NCI-H1694 (cell line): ENCODE data around the gene DNAH2.
"Not testable (repeated sequence)": the region's sequence is repeated elsewhere in the genome, so short reads cannot be mapped to it uniquely, and the experiment has no call there.

Experiments used
- DNase-seq: peaks from one replicate; lab custom pipeline; 2025; lab: John Stamatoyannopoulos, UW

Gene DNAH2

GRCh38 chr17:7780736-7781135, 63.2 kb downstream of the DNAH2 start:
- DNase-seq = no peak

DNA sequence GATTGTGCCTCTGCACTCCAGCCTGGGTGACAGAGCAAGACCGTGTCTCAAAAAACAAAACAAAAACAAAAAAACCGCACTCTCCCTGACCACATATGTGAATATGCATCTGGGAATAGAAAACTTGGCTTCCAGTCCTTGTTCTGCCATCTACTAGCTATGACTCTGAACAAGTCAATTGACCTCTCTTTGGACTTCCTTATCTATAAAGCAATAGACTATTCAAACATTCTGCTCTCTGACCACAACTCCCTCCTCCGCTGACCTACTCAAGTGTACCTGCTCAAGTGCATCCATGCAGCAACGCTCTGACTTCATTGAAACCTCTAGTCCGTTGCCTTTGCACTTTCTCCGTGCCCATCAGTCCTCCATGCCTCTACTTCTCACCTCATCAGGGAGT, 63.9 kb downstream of the DNAH2 start:
- no peak for DNase-seq

DNA sequence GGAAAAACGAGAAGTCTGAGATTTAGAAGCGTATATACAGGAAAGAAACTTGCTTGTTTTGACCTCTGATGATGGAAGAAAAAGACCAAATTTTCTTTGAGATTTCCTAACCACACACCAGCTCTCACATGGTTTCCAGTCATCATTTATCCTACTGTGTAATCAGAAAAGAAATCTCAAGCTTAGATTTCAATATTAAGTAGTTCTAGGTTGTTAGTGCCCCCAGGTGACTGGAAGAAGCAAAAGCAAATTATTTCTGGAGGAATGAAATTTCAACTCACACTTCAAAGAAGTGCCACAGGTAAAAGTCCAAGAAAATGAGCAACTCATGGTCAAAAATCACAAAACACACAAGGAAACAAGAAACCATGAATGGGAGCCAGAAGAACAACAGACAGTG, 64.7 kb downstream of the DNAH2 start:
- DNase-seq = no peak

DNA sequence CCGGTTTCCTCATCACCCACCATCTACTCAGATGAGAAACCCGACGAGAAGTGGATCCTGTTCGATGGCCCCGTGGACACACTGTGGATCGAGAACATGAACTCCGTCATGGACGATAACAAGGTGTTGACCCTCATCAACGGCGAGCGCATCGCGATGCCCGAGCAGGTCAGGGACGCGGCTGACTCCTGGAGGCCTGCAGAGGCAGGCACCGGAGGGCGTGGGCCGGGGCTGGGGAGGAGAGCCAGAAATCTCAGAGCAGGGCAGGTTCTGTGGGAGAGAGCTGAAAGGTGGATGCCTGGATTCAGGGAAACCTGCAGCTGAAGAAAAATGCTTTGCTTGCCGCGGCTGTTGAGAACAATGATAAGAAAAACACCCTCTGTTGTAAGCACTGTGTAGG, 69.3 kb downstream of the DNAH2 start:
- DNase-seq = no peak

GRCh38 chr17:7789131-7789530, 71.6 kb downstream of the DNAH2 start:
- DNase-seq = no peak

- no peak for DNase-seq
Measured at GRCh38 chr17:7790150-7790549, 72.6 kb downstream of the DNAH2 start.

DNA sequence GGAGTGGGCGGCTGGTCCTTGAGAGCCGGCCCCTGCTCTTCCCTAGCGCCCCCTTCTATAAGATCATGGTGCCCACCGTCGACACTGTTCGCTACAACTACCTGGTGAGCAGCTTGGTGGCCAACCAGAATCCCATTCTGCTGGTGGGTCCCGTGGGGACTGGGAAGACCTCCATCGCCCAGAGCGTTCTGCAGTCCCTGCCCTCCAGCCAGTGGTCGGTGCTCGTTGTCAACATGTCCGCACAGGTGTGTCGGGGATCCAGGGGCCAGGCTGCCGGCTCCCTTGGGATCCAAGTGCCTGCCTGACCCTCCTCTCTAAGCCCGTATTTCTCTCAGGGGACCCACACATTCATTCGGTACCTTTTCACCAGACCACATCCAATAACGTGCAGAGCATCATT, 75.1 kb downstream of the DNAH2 start:
- no peak for DNase-seq

GRCh38 chr17:7794075-7794663, 76.6 kb downstream of the DNAH2 start:
- DNase-seq = no peak

- no peak for DNase-seq
Measured at GRCh38 chr17:7797976-7798375, 80.4 kb downstream of the DNAH2 start.

DNA sequence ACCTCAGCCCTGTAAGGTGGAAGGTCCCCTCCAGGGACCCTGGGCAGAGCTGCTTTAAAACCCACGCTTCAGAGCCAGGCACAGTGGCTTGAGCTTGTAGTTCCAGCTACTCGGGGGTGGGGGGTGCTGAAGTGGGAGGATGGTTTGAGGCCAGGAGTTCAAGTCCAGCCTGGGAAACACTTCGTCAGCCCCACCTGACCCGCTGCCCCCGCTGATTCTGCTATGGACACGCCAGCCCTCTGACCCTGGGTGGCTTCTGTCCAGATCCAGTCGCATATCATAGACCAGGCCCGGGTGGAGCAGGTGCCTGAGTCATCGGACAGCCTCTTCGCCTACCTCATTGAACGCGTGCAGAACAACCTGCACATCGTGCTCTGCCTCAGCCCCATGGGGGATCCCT, 81.3 kb downstream of the DNAH2 start:
- DNase-seq = no peak

- DNase-seq = no peak
Measured at GRCh38 chr17:7803981-7804380, 86.4 kb downstream of the DNAH2 start.

GRCh38 chr17:7806587-7806986, 89.0 kb downstream of the DNAH2 start:
- DNase-seq = no peak

DNA sequence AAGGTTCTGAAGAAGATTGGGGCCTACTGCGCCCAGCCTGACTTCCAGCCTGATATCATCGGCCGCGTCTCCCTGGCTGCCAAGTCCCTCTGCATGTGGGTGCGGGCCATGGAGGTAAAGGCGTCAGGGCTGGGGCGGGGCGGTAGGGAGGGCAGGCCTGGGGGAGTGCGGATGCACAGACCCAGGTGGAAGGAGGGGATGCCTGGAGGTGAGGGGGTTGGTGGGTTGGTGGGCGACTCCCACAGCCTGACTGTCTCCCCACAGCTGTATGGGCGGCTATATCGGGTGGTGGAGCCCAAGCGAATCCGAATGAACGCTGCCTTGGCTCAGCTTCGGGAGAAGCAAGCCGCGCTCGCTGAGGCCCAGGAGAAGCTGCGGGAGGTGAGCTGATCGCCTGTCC, 89.7 kb downstream of the DNAH2 start:
- DNase-seq = no peak

DNA sequence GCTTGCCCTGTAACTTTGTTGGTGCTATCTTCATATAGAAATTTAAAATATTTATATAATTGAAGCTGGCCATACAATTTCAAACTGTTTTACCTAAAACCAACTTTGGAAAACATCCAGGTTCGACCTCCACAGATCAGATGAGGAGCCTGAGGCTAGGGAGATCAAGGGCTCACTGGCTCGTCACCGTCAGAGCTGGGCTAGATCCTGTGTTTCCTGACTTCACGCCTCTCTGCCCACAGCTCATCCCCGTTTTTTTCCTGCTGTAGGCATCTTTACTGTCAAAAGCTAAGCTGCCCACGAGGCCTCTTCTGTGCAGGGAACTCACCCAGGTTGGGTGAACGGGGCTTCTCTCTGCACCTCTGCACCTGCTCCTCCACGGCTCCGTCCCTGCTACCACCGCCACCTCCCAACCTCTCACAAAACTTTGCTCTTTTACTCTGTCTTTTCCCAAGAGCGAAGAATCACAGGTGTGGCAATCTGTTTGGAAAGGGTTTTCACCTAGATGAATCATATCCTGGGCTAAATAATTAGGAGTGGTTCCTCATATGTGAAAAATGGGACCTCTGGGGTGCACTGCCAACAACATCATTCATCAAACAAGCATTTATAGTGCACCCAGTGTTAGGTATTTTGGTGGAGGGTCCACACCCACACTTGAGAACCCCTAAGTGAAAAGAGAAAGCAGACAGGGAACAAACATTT, 91.7 kb downstream of the DNAH2 start:
- no peak for DNase-seq

GRCh38 chr17:7809791-7810343, 92.3 kb downstream of the DNAH2 start:
- not testable (repeated sequence) for DNase-seq

DNA sequence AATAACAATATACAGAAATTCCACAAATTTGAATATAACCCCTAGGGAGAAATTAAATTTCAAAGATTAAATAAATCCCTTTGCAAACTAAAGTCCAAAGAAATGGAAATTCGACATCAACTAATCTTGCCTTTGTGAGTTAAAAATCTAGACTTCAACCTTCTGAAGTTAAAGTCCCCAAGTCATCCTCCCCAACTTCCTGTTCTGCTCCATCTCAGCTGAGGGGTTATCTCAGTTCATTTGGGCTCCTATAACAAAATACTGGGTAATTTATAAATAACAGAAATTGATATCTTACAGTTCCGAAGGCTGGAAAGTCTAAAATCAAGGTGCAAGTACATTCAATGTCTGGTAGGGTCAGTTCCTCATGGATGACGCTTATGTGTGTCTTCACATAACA, 93.7 kb downstream of the DNAH2 start:
- no peak for DNase-seq

DNA sequence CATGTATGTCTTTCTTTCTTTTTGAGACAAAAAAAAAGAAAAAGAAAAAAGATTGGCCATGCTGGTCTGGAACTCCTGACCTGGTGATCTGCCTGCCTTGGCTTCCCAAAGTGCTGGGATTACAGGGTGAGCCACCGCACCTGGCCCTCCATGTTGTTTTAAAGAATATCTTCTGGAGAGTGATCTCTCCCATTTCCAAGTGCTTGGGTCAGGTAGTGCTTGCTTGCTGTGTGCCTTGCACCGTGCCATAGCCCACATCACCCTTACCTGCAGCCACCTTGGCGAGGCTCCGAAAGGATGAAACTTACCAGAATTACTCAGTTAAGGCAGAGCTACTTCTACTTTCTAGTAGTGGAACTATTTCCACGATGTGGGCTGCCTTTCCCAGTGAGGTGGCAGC, 97.4 kb downstream of the DNAH2 start:
- DNase-seq = no peak

- DNase-seq = no peak
Measured at GRCh38 chr17:7816926-7817642, 99.5 kb downstream of the DNAH2 start.

DNA sequence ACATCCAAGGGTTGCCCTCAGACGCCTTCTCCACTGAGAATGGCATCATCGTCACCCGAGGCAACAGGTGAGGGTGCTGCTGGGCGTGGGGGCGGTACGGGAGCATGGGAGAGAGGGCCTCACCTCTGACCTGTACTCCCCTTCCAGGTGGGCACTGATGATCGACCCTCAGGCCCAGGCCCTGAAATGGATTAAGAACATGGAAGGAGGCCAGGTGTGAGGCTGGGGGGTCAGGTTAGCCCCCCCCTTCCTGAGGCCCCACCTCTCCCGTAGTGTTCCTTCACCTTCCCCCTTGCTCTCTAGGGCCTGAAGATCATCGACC, 100.1 kb downstream of the DNAH2 start:
- DNase-seq = no peak

DNA sequence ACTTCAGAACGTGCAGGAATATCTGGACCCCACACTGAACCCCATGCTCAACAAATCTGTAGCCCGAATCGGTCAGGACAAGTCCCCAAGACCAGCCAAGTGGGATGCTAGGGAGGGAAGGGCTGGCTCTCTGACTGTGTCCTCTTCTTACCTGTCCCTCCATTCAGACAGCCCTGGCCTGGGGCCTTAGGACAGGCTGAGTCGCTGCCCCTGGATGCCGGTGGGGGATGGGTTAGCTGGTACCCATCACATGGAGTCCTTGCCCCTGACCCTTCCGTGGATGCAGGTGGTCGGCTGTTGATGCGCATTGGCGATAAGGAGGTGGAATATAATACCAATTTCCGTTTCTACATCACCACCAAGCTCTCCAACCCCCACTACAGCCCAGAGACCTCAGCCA, 100.5 kb downstream of the DNAH2 start:
- no peak for DNase-seq

- no peak for DNase-seq
Measured at GRCh38 chr17:7818746-7819645, 101.5 kb downstream of the DNAH2 start.

DNA sequence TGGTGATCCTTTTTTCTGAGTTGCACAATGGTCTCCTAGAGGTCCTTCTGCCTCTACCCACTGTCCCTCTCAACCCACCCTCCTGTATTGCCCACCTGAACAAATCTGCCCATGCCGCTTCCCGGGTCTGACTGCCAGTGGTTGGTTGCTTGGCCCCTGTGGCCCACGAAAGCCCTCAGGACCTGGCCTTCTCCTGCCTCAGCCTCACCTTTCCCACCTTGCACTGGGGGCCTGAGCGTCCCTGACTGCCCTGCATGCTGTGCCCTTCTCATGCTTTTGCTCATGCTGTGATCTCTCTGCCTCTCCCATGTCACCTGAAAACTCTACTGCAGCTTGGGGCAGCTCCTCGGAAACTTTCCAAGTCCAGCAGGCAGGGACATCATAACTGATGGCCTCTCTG, 102.7 kb downstream of the DNAH2 start:
- no peak for DNase-seq
